HuH-7 (cell line): ENCODE results near the gene LBHD2.
A peak's percentile ranks its signal among the peaks of the same experiment; 100 is the strongest.

Experiments used
- DNase-seq: peaks from one replicate; pipeline ENCODE4 v3.0.0; 2011; ENCODE audit warnings: low spot score

Gene LBHD2

DNA sequence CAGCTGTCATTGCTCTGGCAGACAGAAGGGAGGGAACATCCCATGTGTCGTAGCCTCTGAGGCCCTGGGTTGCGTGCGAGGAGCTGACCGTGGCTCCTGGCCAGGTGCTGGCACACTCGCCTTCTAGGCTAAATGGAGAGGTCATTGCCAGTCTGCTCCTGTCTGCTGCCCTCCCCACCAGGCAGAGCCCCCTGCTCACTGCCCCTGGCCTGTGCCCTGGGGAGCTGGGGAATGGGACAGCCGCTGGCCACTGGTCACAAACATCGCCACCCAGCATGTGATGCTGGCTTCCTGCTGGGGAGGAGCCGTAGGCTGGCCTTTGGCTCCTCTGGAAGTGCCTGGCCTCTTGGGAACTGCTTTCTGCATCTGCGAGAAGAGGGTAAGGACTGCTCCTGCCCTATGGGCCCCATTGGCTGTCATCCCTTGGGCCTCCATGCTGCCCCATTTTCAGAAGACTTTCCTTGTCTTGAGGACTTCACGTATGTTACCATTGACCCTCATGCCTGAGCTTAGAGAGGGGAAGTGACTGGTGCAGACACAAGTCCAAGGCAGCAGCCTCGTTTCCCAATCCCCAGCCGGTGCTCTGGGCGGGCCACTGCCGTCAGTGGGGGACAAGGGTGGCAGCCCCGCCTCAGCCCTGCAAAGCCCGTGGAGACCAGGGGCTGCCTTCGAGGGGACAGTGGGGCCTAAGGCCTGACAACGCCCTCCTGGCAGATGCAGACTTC lies 37.3 kb downstream of the LBHD2 start:
- no peak for DNase-seq

DNA sequence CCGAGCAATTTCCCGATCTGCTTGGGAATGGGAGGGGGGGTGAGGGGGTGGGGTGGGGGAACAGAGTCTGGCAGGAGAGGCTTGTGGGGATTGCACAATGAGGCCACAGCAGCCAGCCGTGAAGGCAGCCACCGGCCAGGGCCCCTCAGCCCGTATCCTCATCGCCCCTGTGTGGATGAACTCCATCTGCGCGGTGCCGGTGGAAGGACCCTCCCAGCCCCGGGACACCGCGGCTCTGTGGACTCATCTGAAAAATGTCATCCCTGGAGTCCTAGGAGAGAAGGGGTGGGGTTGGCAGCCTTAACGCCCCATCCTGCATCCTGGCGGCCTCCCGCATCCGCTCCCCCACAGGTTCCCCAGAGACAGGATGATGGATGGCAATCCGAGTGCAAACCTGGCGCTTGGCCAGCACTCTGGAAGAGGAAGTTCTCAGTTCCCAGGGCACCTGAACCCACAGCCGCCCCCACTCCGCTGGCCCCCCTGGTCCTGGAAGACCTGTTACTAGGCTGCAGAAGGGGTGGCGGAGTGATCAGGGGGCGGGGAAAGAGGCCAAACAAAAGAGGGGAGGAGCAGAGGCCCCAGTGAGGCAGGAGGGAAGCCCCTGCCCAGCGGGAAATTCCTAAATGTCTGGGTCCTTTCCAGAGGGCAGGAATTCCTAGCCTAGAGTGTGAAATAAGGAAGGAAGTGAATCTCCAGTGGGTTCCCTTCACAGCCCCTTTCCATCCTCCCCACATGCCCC lies 38.0 kb downstream of the LBHD2 start:
- DNase-seq: peak; percentile 85

DNA sequence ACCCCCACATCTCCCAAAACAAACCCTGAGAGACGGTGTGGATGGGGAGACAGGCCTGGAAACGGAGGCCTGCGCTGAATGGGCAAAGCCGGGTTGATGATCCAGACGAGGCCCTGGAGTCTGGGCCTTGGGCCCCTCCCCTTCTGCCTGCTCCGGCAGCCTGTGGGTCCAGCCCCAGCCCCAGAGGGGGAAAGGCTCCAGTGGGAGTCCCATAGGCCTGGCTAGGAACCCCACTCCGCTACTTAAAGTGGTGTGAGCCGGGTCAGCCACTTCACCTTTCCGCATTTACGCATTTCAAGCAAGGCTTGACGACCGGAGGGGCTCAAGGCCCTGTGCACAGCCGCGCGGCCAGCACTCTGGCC lies 38.6 kb downstream of the LBHD2 start:
- DNase-seq: peak; percentile 50

DNA sequence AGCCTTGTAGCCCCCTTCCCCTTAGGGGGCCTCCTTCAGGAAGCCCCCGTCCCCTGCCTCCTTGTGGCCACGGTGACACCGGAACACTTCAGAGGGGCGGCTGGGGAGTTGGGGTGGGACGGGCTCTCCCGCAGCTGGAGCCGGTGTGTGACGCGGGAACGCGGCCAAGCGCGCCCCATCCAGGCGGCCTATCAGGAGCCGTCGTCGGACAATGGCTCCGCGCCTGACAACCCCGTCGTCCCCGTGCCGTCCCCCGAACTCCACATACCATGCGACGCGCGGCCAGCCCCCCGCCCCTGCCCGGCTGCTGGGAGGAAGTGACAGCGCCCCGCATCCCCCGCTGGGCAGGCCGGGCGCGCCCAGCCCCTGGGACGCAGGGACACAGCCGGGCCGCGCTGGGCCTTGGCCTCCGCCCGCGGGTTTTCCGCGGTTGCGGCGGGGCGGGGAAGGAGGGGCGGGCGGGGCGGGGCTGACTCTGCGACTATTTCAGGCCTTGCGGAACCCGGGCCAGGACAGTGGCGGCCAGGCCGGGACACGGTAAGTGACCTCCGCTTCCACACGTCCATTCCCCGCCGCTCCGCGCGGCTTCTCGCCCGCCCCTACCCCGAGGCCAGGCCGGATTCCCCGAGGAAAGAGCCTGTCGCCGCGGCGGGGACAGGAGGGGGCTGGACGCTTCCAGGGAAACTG lies 39.1 kb downstream of the LBHD2 start, which contains the start of gene TNFAIP2:
Gene TNFAIP2, plus strand, starts transcription at position 515 of the 687 bp plus-strand sequence. CDS start 2,997 bp downstream, outside the sequence.
- no peak for DNase-seq

DNA sequence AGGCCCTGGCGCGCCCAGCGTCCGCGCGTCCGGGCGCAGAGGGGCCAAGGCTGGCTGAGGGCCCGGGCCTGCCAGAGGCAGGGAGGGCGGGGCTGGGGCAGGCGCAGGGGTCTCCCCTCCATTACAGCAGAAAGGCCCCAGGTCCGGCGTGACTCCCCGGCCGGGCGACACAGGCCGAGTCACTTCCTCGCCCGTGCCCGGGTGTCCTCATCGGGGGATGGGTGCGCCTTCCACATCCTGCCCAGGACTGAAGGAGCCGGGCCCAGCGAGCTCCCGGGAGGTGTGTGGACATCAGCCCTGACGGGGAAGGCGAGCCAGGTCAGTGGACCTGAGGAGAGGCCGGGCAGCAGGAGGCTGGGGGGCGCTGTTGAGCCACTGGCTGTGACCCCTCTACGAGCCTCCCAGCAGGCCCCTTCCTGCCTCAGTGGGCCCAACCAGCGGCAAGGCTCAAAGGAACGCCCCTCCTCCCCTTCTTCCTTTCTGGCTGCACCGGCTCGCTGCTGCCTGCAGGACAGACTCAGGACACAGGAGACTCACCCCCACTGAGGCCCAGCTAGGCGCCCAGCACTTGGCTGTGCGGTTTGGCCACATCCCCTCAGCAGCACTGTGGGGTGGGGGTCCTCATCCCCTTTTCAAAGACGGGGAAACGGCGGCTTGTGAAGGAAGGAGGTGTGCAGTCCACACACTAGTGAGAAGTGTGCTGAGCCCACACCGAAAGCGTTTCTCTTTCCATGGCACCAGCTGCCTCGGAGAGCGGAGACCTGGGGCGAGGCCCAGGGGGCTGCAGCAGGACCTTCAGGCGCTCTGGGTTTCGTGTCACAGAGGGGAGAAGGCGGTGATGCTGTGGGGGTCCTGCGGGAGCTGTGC lies 39.9 kb downstream of the LBHD2 start:
- DNase-seq: peak; percentile 76

DNA sequence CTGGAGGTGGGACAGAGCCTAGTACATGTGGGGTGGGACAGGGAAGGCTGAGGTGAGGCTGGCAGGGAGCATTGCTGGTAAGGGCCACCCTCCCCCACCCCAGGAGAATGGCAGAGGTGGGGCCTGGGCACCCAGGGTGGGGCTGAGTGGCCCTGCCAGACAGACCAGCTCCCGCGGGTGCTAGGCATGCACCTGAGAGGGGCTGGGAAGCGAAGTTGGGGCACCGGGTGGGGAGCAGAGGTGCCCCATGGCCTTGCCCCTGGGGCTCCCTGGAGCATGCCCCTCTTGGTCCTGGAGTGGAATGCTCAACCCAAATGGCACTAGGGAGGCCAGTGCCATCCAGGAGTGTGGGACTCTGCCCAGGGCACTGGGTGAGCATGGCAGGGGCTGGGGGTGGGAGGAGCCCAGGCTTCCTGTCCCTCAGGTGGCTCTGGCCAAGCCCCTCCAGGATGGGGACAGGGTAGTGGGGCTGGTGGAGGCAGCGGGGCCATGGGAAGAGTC lies 40.5 kb downstream of the LBHD2 start:
- no peak for DNase-seq

DNA sequence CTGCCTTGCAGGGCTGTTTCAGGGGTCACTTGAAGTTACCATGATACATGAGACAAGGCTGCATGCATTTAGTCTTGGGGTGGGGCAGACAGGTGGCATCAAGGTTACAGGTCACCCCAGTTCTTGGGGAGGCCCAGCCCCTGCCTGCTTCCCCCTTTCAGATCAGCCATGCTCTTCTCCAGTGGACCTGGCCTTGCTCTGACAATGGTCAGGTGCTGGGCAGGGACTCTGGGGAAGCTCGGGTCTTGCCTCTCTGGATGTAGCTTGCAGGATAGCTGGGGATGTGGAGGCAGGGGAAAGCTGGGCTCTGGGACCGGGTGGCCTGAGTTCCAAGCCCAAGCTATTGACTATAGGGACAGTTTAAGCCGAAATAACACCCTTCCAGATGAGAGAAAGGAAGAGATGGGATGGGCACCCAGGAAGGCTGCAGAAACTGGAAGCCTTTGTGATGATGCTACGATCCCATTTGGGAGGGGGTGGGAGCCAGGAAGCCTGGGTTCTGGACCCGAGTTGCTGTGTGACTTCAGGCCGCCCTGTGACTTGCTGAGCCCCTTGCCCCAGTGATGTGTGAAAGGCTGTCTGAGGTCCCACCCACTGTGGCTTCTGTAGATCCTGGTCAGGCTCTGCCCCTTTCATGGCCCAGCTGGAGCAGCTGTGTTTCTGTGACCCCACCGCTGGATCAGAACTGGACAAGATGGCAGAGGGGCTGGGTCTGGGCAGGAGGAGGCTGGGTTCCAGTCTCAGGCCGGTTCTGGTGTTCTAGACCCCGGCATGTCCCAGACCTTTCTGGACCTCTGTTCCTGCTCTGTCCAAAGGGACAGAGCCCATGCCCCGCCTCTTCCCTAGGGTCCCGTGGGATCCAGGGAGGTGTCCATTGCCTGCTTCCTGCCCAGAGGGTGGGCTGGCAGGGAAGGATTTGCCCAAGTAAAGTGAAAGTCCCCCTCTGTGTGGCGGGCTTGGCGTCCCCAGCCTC lies 41.4 kb downstream of the LBHD2 start:
- DNase-seq: no peak

DNA sequence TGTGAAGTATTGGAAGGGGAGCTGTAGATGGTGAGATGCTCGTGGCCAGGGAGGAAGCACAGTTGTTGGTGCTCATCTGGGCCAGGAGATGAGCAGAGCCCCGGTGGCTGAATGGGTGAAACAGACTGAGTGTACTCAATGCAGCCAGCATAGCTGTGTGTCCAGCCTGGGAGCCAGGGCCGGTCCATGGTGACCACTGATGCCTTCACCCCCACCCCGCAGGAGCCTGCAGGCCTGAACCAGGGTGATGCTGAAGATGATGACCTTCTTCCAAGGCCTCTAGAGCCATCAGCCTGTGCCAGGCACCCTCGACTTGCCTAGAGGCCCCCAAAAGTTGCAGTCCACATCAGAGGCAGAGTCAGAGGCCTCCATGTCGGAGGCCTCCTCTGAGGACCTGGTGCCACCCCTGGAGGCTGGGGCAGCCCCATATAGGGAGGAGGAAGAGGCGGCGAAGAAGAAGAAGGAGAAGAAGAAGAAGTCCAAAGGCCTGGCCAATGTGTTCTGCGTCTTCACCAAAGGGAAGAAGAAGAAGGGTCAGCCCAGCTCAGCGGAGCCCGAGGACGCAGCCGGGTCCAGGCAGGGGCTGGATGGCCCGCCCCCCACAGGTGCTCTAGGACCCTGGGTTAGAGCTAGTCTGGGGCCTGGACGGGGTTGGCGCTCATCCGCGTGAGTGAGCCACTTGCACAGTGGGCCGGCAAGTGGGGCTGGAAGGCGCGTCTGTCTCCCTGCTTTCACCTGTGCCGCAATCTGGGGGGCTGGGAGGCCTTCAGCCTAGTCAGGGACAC lies 42.3 kb downstream of the LBHD2 start:
- DNase-seq: no peak

DNA sequence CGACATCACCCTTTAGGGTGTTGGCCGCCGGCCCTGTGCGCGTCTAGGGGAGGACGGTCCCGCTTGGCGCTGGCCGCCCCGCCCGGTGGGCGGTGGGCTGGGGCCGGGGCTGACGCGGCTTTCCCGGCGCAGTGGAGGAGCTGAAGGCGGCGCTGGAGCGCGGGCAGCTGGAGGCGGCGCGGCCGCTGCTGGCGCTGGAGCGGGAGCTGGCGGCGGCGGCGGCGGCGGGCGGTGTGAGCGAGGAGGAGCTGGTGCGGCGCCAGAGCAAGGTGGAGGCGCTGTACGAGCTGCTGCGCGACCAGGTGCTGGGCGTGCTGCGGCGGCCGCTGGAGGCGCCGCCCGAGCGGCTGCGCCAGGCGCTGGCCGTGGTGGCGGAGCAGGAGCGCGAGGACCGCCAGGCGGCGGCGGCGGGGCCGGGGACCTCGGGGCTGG lies 42.9 kb downstream of the LBHD2 start:
- DNase-seq: no peak

DNA sequence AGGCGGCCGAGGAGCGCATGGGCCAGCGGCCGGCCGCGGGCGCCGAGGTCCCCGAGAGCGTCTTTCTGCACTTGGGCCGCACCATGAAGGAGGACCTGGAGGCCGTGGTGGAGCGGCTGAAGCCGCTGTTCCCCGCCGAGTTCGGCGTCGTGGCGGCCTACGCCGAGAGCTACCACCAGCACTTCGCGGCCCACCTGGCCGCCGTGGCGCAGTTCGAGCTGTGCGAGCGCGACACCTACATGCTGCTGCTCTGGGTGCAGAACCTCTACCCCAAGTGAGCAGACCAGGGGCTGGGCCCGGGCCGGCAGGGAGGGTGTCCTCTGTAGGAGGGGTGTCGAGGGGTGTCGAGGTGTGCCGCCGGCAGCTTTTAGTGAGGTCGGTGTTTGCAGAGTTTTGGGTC lies 43.3 kb downstream of the LBHD2 start:
- no peak for DNase-seq

DNA sequence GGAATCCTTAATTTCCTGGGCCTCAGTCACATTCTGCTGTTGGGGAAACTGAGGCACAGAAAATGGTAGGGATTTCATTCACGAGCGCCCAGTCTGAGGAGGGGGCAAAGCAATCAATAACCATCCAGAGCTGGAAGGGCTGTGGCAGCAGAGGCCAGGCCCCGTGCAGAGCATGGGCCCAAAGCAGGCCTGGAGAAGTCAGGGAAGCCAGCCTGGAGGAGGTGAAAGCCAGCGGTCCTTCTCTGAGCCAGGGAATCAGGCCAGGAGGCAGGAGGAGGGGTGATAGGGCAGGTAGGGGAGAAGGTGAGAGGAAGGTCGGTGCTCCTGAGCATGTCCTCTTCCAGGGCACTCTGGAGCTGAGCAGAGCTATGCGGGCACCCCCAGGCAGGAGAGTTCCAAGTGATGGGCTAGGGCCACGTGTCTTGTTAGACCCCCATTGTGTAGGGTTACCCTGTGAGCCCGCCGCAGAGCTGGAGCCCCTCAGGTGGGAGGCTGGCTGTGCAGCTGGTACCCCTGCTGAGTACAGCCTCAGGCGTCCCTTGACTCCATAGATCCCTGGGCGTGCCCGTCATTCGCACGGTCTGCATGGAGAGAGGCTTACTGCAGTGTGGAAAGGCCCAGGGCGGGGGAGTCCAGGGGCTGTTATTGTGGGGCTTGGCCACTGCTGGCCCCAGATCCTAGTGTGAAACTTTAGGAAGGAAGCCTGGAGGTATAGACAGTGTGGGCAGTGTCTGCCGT lies 44.0 kb downstream of the LBHD2 start:
- no peak for DNase-seq

DNA sequence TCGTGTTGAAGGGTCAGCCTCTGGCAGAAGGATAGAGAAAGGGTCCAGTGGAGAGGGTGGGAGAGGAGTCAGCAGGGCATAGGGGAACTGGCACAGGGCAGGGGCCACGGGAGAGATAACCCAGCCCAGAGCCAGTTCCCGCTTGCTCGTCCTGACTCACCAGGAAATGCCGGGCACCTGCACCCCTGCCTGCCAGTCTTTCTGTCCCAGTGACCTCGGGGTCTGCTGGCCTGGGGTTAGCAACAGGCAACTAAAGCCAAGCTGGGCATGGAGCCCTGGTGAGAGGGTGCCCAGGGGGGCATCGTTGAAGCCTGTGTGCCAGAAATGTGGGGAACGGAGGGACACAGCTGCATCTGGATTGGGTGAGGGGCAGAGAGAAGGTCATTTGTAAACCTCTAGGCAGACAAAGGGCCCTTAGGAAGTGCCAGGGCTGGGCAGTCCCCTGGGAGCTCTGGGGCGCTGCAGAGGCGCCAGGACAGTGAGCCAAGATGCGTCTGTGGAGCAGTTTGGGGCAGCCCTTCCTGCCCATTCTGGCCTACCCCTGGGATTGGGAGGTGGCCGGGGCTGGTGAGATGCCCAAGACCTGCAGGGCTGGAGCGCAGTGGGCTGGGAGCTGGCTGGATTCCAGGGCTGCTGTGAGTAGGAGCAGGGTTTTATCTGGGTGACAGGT lies 44.8 kb downstream of the LBHD2 start:
- no peak for DNase-seq

DNA sequence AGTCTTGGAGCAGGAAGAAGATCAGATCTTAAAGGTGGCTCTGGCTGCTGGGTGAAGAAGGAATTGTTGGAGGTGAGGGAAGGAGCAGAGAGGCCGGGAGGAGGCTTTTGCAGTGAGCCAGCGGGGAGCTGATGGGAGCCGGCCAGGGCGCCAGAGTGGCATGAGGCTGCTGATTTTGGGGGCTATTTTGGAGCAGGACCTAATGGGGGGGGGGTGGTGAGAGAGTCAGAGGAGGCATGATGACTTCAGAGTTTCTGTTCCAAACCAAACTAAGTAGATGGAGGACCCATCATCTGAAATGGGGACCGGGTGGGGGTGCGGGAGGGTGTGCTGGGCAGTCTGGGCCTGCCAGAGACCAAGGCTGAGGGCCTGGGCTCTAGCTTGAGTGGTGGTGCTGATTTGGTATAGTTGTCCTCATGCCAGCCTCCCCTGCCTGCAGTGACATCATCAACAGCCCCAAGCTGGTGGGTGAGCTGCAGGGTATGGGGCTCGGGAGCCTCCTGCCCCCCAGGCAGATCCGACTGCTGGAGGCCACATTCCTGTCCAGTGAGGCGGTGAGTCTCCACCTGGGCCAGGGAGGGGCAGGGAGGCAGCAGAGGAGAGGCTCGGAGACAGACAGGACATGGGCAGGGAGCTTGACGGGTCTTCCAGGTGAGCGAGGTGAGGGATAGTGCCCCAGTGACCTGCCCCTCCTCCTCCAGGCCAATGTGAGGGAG lies 45.4 kb downstream of the LBHD2 start:
- no peak for DNase-seq

DNA sequence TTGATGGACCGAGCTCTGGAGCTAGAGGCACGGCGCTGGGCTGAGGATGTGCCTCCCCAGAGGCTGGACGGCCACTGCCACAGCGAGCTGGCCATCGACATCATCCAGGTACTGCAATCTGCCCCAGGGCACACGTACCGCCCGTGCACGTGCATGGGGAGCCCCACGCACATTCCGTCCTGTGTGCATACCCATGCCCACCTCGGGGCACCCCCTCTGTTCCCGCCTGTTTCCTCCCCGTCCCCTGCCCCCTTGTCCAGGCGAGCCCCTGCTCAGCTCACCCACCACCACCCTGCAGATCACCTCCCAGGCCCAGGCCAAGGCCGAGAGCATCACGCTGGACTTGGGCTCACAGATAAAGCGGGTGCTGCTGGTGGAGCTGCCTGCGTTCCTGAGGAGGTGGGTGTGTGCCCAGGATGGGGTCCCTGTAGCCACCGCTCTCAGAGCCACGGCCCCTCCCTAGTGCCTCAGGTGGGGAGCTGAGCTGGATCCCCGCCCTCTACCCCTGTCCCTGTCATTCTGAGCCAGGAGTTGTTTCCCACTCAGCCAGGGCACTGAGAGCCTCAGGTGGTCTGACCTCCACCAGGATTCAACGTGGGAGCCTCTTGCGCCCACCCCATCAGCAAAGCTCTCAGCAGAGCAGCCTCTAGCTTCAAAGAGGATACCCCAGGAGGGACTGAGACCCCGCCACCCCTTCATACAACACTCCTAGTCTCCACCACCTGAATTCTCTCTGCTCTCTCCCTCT lies 46.2 kb downstream of the LBHD2 start:
- DNase-seq: no peak

DNA sequence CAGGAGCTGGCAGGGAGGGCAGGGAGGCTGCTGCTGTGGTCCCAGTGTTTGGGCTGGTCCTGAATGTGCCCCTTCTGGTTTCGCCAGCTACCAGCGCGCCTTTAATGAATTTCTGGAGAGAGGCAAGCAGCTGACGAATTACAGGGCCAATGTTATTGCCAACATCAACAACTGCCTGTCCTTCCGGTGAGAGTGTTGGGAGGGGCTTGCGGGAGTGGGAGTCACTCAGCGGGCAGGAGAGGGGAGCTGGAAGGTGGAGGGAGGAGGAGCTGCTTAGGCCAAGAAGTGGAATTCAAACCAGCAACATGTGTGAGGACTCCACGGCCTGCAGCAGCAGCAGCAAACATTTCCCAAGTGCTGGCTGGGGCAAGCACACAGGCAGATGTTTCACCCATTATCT lies 47.0 kb downstream of the LBHD2 start:
- no peak for DNase-seq

DNA sequence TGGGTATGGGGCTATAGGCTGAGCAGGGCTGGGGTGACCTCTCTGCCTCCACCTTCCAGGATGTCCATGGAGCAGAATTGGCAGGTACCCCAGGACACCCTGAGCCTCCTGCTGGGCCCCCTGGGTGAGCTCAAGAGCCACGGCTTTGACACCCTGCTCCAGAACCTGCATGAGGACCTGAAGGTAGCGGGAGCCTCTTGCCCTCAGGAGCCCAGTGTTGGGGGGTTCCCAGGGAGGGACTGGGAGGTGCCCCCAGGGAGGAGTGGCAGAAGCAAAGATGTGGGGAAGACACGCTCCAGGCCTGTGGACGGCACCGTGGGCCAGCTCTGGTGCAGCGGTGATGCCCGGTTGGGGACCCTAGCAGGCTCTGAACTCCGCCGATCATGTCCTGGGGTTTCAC lies 47.6 kb downstream of the LBHD2 start:
- no peak for DNase-seq
